Measurements from ENCODE around the gene EEA1. TPM values are rescaled to one million over a fixed set of nuclear protein-coding genes. Genes with fewer than 3 reads are reported as not detected.

Gene EEA1
- 9.2 TPM in 2 replicates for total RNA-seq

- H3K27me3 ChIP-seq (ENCODE audit: control insufficient read depth, insufficient read depth, low read length) = no peaks in the 10 kb centered on the region
- DNase-seq (ENCODE audit: low read depth) = peak; percentile 77
- H3K4me3 ChIP-seq (ENCODE audit: low read depth, low read length) = peak within 1 kb of the TSS; percentile 88
- H3K36me3 ChIP-seq (ENCODE audit: control insufficient read depth, insufficient read depth, low read length) = no peaks in the 10 kb centered on the region
- no peak for TF ChIP-seq CTCF (IDR thresholded peaks at IDR 0.05; ENCODE audit: insufficient read depth, low read length, poor library complexity, severe bottlenecking)
These were observed at the start of gene EEA1 for GRCh38 chr12:92928962-92929915. Gene EEA1 (minus strand): TSS chr12:92929295. CDS start chr12:92929066, 229 bp downstream.

- TF ChIP-seq CTCF (IDR thresholded peaks at IDR 0.05; ENCODE audit: insufficient read depth, low read length, poor library complexity, severe bottlenecking) = no peak
- H3K4me3 ChIP-seq (ENCODE audit: low read depth, low read length) = no peak overlapping the region
- no peaks in the 10 kb centered on the region for H3K27me3 ChIP-seq (ENCODE audit: control insufficient read depth, insufficient read depth, low read length)
- no peaks in the 10 kb centered on the region for H3K36me3 ChIP-seq (ENCODE audit: control insufficient read depth, insufficient read depth, low read length)
- no peak for DNase-seq (ENCODE audit: low read depth)
These were observed 49.5 kb upstream of the EEA1 start for GRCh38 chr12:92978607-92979006.

- H3K4me3 ChIP-seq (ENCODE audit: low read depth, low read length) = no peak overlapping the region
- H3K27me3 ChIP-seq (ENCODE audit: control insufficient read depth, insufficient read depth, low read length) = no peaks in the 10 kb centered on the region
- DNase-seq (ENCODE audit: low read depth) = no peak
- no peaks in the 10 kb centered on the region for H3K36me3 ChIP-seq (ENCODE audit: control insufficient read depth, insufficient read depth, low read length)
- TF ChIP-seq CTCF (IDR thresholded peaks at IDR 0.05; ENCODE audit: insufficient read depth, low read length, poor library complexity, severe bottlenecking) = no peak
These were observed 48.2 kb upstream of the EEA1 start for GRCh38 chr12:92977326-92977725.

- no peaks in the 10 kb centered on the region for H3K27me3 ChIP-seq (ENCODE audit: control insufficient read depth, insufficient read depth, low read length)
- H3K4me3 ChIP-seq (ENCODE audit: low read depth, low read length) = no peak overlapping the region
- no peak for TF ChIP-seq CTCF (IDR thresholded peaks at IDR 0.05; ENCODE audit: insufficient read depth, low read length, poor library complexity, severe bottlenecking)
- no peak for DNase-seq (ENCODE audit: low read depth)
- no peaks in the 10 kb centered on the region for H3K36me3 ChIP-seq (ENCODE audit: control insufficient read depth, insufficient read depth, low read length)
These were observed 45.7 kb upstream of the EEA1 start for GRCh38 chr12:92974759-92975158.

GRCh38 chr12:92973614-92974013 lies 44.5 kb upstream of the EEA1 start:
- TF ChIP-seq CTCF (IDR thresholded peaks at IDR 0.05; ENCODE audit: insufficient read depth, low read length, poor library complexity, severe bottlenecking) = no peak
- peak; percentile 62 for DNase-seq (ENCODE audit: low read depth)
- Histone ChIP-seq H3K27me3 (ENCODE audit: control insufficient read depth, insufficient read depth, low read length) (no peaks in the 10 kb centered on the region), H3K36me3 (ENCODE audit: control insufficient read depth, insufficient read depth, low read length) (no peaks in the 10 kb centered on the region), H3K4me3 (ENCODE audit: low read depth, low read length) (no peak overlapping the region)
